CD14-positive monocyte (primary cell): ENCODE measurements around the gene HRH4. TPM values are rescaled to one million over a fixed set of nuclear protein-coding genes. Genes with fewer than 3 reads are reported as not detected.

ENCODE experiments used
- DNase-seq, 3 donors: peaks; one replicate each; pipeline ENCODE4 v3.0.0-alpha.2; 2011 to 2022
- H2AFZ ChIP-seq: 2 replicates; pipeline ENCODE4 v1.6.0; 2012; ENCODE audit warnings: mild to moderate bottlenecking, low read depth, low read length, inconsistent platforms; ENCODE audit not compliant: insufficient read depth, poor library complexity, severe bottlenecking
- H3K27ac ChIP-seq, 2 donors: 1 replicate in 1 of 2; 2 replicates in 1 of 2; pipeline ENCODE4 v1.5.1; 2012 to 2013; ENCODE audit warnings: low read length in 2 of 2, control low read depth in 1 of 2, inconsistent platforms in 1 of 2, low read depth in 1 of 2, mild to moderate bottlenecking in 1 of 2
- H3K27me3 ChIP-seq, 2 donors: one replicate each; pipeline versions ENCODE4 v1.6.0 to v1.6.1; 2011 to 2013; ENCODE audit warnings: low read length in 2 of 2; ENCODE audit not compliant: control insufficient read depth in 2 of 2, insufficient read depth in 2 of 2
- H3K36me3 ChIP-seq, 2 donors: replicated peaks in 1 of 2; 1 replicate in 1 of 2; 2 replicates in 1 of 2; pipeline versions ENCODE4 v1.5.1 to v1.6.1; 2012 to 2013; ENCODE audit warnings: low read length in 2 of 2, control low read depth in 1 of 2, inconsistent platforms in 1 of 2, mild to moderate bottlenecking in 1 of 2; ENCODE audit not compliant: insufficient read depth in 2 of 2, control insufficient read depth in 1 of 2
- H3K4me1 ChIP-seq, 2 donors: 1 replicate in 1 of 2; 2 replicates in 1 of 2; pipeline versions ENCODE4 v1.5.1 to v1.6.1; 2012 to 2013; ENCODE audit warnings: low read length in 2 of 2, control low read depth in 1 of 2, inconsistent platforms in 1 of 2, mild to moderate bottlenecking in 1 of 2, moderate library complexity in 1 of 2; ENCODE audit not compliant: insufficient read depth in 2 of 2, control insufficient read depth in 1 of 2
- H3K4me2 ChIP-seq: replicated peaks from 2 replicates; pipeline ENCODE3; 2012; ENCODE audit warnings: low read length, moderate library complexity, mild to moderate bottlenecking; ENCODE audit not compliant: poor library complexity, severe bottlenecking; ENCODE audit errors: extremely low read depth
- H3K4me3 ChIP-seq, 3 experiments: fragments of 200-600 bp in 1 of 3; sonication (generic) in 1 of 3; replicated peaks in 1 of 3; 1 replicate in 2 of 3; 2 replicates in 1 of 3; pipeline ENCODE4 v1.5.1; 2011 to 2013; ENCODE audit warnings: low read length in 3 of 3, mild to moderate bottlenecking in 3 of 3, control low read depth in 2 of 3, low read depth in 2 of 3, inconsistent platforms in 1 of 3, moderate library complexity in 1 of 3
- H3K79me2 ChIP-seq: 2 replicates; pipeline ENCODE4 v1.6.0; 2012; ENCODE audit warnings: mild to moderate bottlenecking, control low read depth, inconsistent platforms, low read length, moderate library complexity; ENCODE audit not compliant: insufficient read depth
- H3K9ac ChIP-seq: 2 replicates; pipeline ENCODE4 v1.6.0; 2017; ENCODE audit warnings: low read length, mild to moderate bottlenecking; ENCODE audit not compliant: insufficient read depth, poor library complexity, severe bottlenecking
- H3K9me3 ChIP-seq, 2 donors: replicated peaks in 1 of 2; 1 replicate in 1 of 2; 2 replicates in 1 of 2; pipeline versions ENCODE4 v1.5.1 to v1.6.1; 2012 to 2013; ENCODE audit warnings: low read length in 2 of 2, control low read depth in 1 of 2; ENCODE audit not compliant: control insufficient read depth in 1 of 2, insufficient read depth in 1 of 2
- H4K20me1 ChIP-seq: 2 replicates; pipeline ENCODE4 v1.6.0; 2012; ENCODE audit warnings: mild to moderate bottlenecking, low read length, control low read depth, moderate library complexity; ENCODE audit not compliant: insufficient read depth
- H3K27ac Mint-ChIP-seq, 7 donors: one replicate each; pipeline ENCODE4 v1.8.0; 2020; ENCODE audit warnings: mild to moderate bottlenecking in 7 of 7, mixed read lengths in 7 of 7, moderate library complexity in 6 of 7, inconsistent platforms in 2 of 7
- H3K27me3 Mint-ChIP-seq, 3 donors: one replicate each; pipeline ENCODE4 v1.8.0; 2021 to 2022; ENCODE audit warnings: low read depth in 3 of 3, mild to moderate bottlenecking in 3 of 3, mixed read lengths in 3 of 3, moderate library complexity in 3 of 3, inconsistent platforms in 1 of 3
- H3K36me3 Mint-ChIP-seq, 2 donors: one replicate each; pipeline ENCODE4 v1.8.0; 2020; ENCODE audit warnings: mixed read lengths in 2 of 2, inconsistent platforms in 1 of 2, mild to moderate bottlenecking in 1 of 2
- H3K4me1 Mint-ChIP-seq: one replicate; pipeline ENCODE4 v1.8.0; 2020; ENCODE audit warnings: mild to moderate bottlenecking, mixed read lengths
- H3K4me3 Mint-ChIP-seq, 2 donors: one replicate each; pipeline ENCODE4 v1.8.0; 2020; ENCODE audit warnings: mild to moderate bottlenecking in 2 of 2, mixed read lengths in 2 of 2, moderate library complexity in 1 of 2
- H3K9me3 Mint-ChIP-seq, 7 donors: one replicate each; pipeline ENCODE4 v1.8.0; 2020 to 2022; ENCODE audit warnings: mixed read lengths in 7 of 7, mild to moderate bottlenecking in 6 of 7, moderate library complexity in 6 of 7, inconsistent platforms in 2 of 7
- WGBS: methylation state at CpG from one replicate; pipeline ENCODE4 v1.1.5; 2013; ENCODE audit warnings: missing lambda C conversion rate; ENCODE audit not compliant: insufficient coverage; 5-methylcytosine and 5-hydroxymethylcytosine counted together
- intact Hi-C, 2 donors: fragments of 100-400 bp; cut with micrococcal nuclease; formaldehyde crosslinking; loops; one replicate each; pipeline versions ENCODE4 v1.15.0 to v1.15.1; 2023
- polyA plus RNA-seq, 3 donors: library from polyadenylated mRNA; depleted of rRNA in 1 of 3; unstranded in 2 of 3; stranded (reverse) in 1 of 3; fragments of 300-500 nt in 2 of 3; fragments of >200 nt in 1 of 3; fragmentation: Illumina TruSeq in 2 of 3; gene quantifications; 1 replicate in 2 of 3; 2 replicates in 1 of 3; pipeline ENCODE4 v1.2.3, GENCODE V29; 2012 to 2021
- TF ChIP-seq, protein P1 (sequence below): fragments of 200-600 bp; IDR thresholded peaks from one replicate; pipeline ENCODE4 v1.8.0; 2022; ENCODE audit warnings: antibody characterized with exemption, mild to moderate bottlenecking

The HRH4 gene
- polyA plus RNA-seq, 3 donors = 0.10 TPM; not detected in 2

DNA sequence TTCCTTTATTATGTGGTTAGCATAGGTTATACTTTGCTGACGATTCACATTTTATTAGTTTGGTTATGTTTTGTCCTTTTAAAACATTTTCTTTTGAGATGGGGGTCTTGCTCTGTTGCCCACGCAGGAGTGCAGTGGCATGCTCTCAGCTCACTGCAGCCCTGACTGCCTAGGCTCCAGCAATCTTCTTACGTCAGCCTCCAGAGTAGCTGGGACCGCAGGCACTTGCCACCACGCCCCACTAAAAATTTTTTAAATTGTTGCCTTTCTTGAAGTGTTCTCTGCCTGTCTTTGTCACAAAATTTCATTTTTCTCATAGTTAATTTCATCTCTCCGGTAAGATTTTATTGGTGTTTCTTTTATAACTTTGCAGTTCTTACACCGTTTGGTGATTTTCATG, 18.9 kb downstream of the HRH4 start:
- intact Hi-C loops = loop anchor here in 1 of 2 donors (10.0 kb wide), 1 partner anchor 55 kb away; no protein-coding TSS in a partner anchor
- Histone ChIP-seq H3K9me3 (no peaks in the 10 kb centered on the region), H4K20me1 (no peaks in the 10 kb centered on the region), H3K27me3 (no peaks in the 10 kb centered on the region), H3K4me3 (no peak overlapping the region), H2AFZ (no peak overlapping the region), H3K4me2 (no peak overlapping the region), H3K79me2 (no peaks in the 10 kb centered on the region), H3K27ac (no peak overlapping the region), H3K36me3 (no peaks in the 10 kb centered on the region), H3K9ac (no peak overlapping the region), H3K4me1 (peaks cover 3 to 6% of the 10 kb centered on the region in 2 donors)
- Mint-ChIP-seq H3K27me3 (peaks cover 0 to 1% (median 0%) of the 10 kb centered on the region in 3 donors), H3K4me1 (peaks cover 19% of the 10 kb centered on the region), H3K36me3 (peaks cover 0 to 3% of the 10 kb centered on the region in 2 donors), H3K9me3 (peaks cover 4 to 8% (median 5%) of the 10 kb centered on the region in 7 donors), H3K4me3 (no peak overlapping the region), H3K27ac (no peak overlapping the region)
- TF ChIP-seq, protein P1, sequence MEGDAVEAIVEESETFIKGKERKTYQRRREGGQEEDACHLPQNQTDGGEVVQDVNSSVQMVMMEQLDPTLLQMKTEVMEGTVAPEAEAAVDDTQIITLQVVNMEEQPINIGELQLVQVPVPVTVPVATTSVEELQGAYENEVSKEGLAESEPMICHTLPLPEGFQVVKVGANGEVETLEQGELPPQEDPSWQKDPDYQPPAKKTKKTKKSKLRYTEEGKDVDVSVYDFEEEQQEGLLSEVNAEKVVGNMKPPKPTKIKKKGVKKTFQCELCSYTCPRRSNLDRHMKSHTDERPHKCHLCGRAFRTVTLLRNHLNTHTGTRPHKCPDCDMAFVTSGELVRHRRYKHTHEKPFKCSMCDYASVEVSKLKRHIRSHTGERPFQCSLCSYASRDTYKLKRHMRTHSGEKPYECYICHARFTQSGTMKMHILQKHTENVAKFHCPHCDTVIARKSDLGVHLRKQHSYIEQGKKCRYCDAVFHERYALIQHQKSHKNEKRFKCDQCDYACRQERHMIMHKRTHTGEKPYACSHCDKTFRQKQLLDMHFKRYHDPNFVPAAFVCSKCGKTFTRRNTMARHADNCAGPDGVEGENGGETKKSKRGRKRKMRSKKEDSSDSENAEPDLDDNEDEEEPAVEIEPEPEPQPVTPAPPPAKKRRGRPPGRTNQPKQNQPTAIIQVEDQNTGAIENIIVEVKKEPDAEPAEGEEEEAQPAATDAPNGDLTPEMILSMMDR = no peak
- DNase-seq = no peak
- WGBS = 90% methylated on average over 3 of the region's 7 CpGs

DNA sequence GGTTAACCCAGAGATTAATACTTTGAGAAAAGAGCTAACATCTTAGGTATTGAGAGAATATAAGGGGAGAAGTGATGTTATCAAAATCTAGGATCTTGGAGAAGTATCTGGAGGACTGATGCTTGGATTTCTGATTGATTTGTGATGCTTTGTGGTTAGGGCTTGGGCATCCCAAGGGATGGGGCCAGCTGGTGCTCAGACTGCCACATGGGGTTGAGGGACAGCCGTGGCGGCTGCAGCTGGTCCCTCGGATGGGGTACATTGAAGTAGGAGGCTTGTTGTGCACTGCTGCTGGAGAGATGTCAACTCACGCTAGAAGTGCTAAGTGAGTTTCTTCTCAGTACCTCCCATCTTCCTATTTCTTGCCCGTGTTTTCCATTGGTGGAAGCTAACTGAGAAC, 22.4 kb downstream of the HRH4 start:
- H3K36me3 Mint-ChIP-seq = peaks cover 0 to 3% of the 10 kb centered on the region in 2 donors
- no peak overlapping the region for H3K27ac Mint-ChIP-seq
- peaks cover 4 to 8% (median 5%) of the 10 kb centered on the region in 7 donors for H3K9me3 Mint-ChIP-seq
- intact Hi-C loops = loop anchor here in 1 of 2 donors (10.0 kb wide), 1 partner anchor 308 kb away; no protein-coding TSS in a partner anchor
- Histone ChIP-seq H3K27me3 (no peaks in the 10 kb centered on the region), H3K79me2 (no peaks in the 10 kb centered on the region), H3K9ac (no peak overlapping the region), H4K20me1 (no peaks in the 10 kb centered on the region), H2AFZ (no peak overlapping the region), H3K9me3 (no peaks in the 10 kb centered on the region), H3K4me1 (no peaks in the 10 kb centered on the region), H3K27ac (no peak overlapping the region), H3K36me3 (no peaks in the 10 kb centered on the region), H3K4me3 (no peak overlapping the region), H3K4me2 (no peak overlapping the region)
- no peak for DNase-seq
- H3K4me1 Mint-ChIP-seq = peaks cover 16% of the 10 kb centered on the region
- no peak overlapping the region for H3K4me3 Mint-ChIP-seq
- peaks cover 0 to 2% (median 1%) of the 10 kb centered on the region in 3 donors for H3K27me3 Mint-ChIP-seq
- TF ChIP-seq, protein P1 = no peak
- WGBS = 100% methylated on average over 2 of the region's 5 CpGs
